ENCODE measurements around the gene KDM6A. TPM values are rescaled to one million over a fixed set of nuclear protein-coding genes. Genes with fewer than 3 reads are reported as not detected.
A peak's percentile ranks its signal among the peaks of the same experiment; 100 is the strongest.

Gene KDM6A
- total RNA-seq, 1 experiment from 2014 or later: 21.0 TPM

- intact Hi-C loops (cut with micrococcal nuclease): no loop called here
- TF ChIP-seq FOSL1 (IDR thresholded peaks at IDR 0.05; ENCODE audit: low read depth) (peak; percentile 24; the same call in 1 of the 2 replicates), YY1 (IDR thresholded peaks at IDR 0.05; ENCODE audit: extremely low read depth, insufficient replicate concordance, low read depth, low read length) (no peak), SP1 (IDR thresholded peaks at IDR 0.05; ENCODE audit: low read depth) (peak; percentile 35; the same call in 1 of the 2 replicates), JUND (IDR thresholded peaks at IDR 0.05) (no peak), CBX3 (IDR thresholded peaks at IDR 0.05; ENCODE audit: low read depth) (no peak)
- no TSS peak for BruUV-seq (replicated peaks)
- 0 out of 2 replicates have a peak overlapping the region, but pooled peaks have one; percentile 8 for H3K9ac ChIP-seq (ENCODE audit: low read length)
- no peaks in the 10 kb centered on the region for H3K36me3 ChIP-seq (ENCODE audit: control insufficient read depth in 1 of 2, insufficient read depth in 2 of 2, low read length in 2 of 2)
- H3K4me2 ChIP-seq (ENCODE audit: low read length): peak overlapping the region; percentile 56
- ChIA-PET RAD21 (ENCODE audit: low non-redundant PET in 1 of 2, low total read pairs in 2 of 2, uncharacterized antibody in 2 of 2, unreplicated experiment in 2 of 2) (no interaction called here), POLR2A (no interaction called here), CTCF (no interaction called here)
- H3K4me3 ChIP-seq (replicated peaks in 1 of 2; ENCODE audit: low read depth in 1 of 2, low read length in 2 of 2): no peak overlapping the region
- H3K27me3 ChIP-seq (ENCODE audit: insufficient read depth, low read length): no peaks in the 10 kb centered on the region
- no peaks in the 10 kb centered on the region for H3K9me2 ChIP-seq (ENCODE audit: insufficient read depth)
- no peak overlapping the region for H2AFZ ChIP-seq (ENCODE audit: low read depth, low read length, poor library complexity, severe bottlenecking)
- no peak for DNase-seq (ENCODE audit: low read depth, low spot score)
- no peak for ATAC-seq
- no peaks in the 10 kb centered on the region for H4K20me1 ChIP-seq (ENCODE audit: insufficient read depth)
- H3K9me3 ChIP-seq (ENCODE audit: control insufficient read depth in 1 of 2, insufficient read depth in 1 of 2, low read depth in 1 of 2, low read length in 2 of 2): no peaks in the 10 kb centered on the region
- peaks cover 16 to 76% of the 10 kb centered on the region in 2 experiments for H3K4me1 ChIP-seq (ENCODE audit: control insufficient read depth in 1 of 2, insufficient read depth in 2 of 2, low read length in 2 of 2)
- H3K27ac ChIP-seq (ENCODE audit: low read depth, low read length): no peak overlapping the region
- H3K79me2 ChIP-seq (ENCODE audit: insufficient read depth, low read length): peaks cover 36% of the 10 kb centered on the region
Observed at GRCh38 chrX:45009371-45010000, 136.5 kb downstream of the KDM6A start.

DNA sequence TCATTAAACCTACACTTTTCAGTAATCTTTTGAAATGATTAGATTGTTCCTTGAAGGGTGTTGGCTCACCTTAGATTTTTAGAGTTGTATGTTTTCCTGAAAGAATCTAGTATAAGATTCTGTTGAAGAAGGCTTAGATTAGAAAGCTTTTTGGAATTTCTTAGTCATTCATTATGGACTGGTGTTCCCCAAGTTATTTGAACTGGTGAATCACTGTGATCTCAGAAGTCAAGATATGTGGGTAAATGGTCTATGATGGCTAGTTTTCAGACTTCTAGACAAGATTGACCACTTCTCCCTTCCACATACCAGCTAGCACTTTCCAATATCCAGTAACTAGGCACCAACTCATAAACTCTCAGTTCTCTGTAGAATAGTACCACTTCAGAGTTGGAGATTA is 138.1 kb downstream of the KDM6A start:
- BruUV-seq (replicated peaks): no TSS peak
- Histone ChIP-seq H3K27me3 (ENCODE audit: insufficient read depth, low read length) (no peaks in the 10 kb centered on the region), H3K4me1 (ENCODE audit: control insufficient read depth in 1 of 2, insufficient read depth in 2 of 2, low read length in 2 of 2) (peaks cover 12 to 63% of the 10 kb centered on the region in 2 experiments), H3K4me3 (replicated peaks in 1 of 2; ENCODE audit: low read depth in 1 of 2, low read length in 2 of 2) (0 out of 4 replicates have a peak overlapping the region, but pooled peaks of 1 of the 2 experiments have one; percentile 11), H3K79me2 (ENCODE audit: insufficient read depth, low read length) (peaks cover 35% of the 10 kb centered on the region), H3K27ac (ENCODE audit: low read depth, low read length) (peak overlapping the region; percentile 47; the same call in 1 of the 2 replicates), H3K9me2 (ENCODE audit: insufficient read depth) (no peaks in the 10 kb centered on the region), H4K20me1 (ENCODE audit: insufficient read depth) (no peaks in the 10 kb centered on the region), H2AFZ (ENCODE audit: low read depth, low read length, poor library complexity, severe bottlenecking) (no peak overlapping the region), H3K4me2 (ENCODE audit: low read length) (peak overlapping the region; percentile 56), H3K9ac (ENCODE audit: low read length) (peak overlapping the region; percentile 48), H3K36me3 (ENCODE audit: control insufficient read depth in 1 of 2, insufficient read depth in 2 of 2, low read length in 2 of 2) (no peaks in the 10 kb centered on the region), H3K9me3 (ENCODE audit: control insufficient read depth in 1 of 2, insufficient read depth in 1 of 2, low read depth in 1 of 2, low read length in 2 of 2) (no peaks in the 10 kb centered on the region)
- intact Hi-C loops (cut with micrococcal nuclease): no loop called here
- ChIA-PET POLR2A (no interaction called here), CTCF (no interaction called here), RAD21 (ENCODE audit: low non-redundant PET in 1 of 2, low total read pairs in 2 of 2, uncharacterized antibody in 2 of 2, unreplicated experiment in 2 of 2) (no interaction called here)
- DNase-seq (ENCODE audit: low read depth, low spot score) (no peak), ATAC-seq (peak; percentile 26; the same call in 1 of the 2 replicates)
- TF ChIP-seq ZFX (IDR thresholded peaks at IDR 0.05): no peak
- no peak for TF ChIP-seq TCF7L2 (IDR thresholded peaks at IDR 0.05; ENCODE audit: borderline replicate concordance, extremely low read depth, insufficient read depth, insufficient read length)
- no peak for TF ChIP-seq YY1 (IDR thresholded peaks at IDR 0.05; ENCODE audit: extremely low read depth, insufficient replicate concordance, low read depth, low read length)
- TF ChIP-seq FOSL1 (IDR thresholded peaks at IDR 0.05; ENCODE audit: low read depth): peak; percentile 62; the same call in 1 of the 2 replicates
- TF ChIP-seq JUND (IDR thresholded peaks at IDR 0.05): peak; percentile 46; the same call in 1 of the 2 replicates
- no peak for TF ChIP-seq ZBTB33 (IDR thresholded peaks at IDR 0.05; ENCODE audit: extremely low read depth, insufficient replicate concordance, low read length)
- TF ChIP-seq SRF (IDR thresholded peaks at IDR 0.05; ENCODE audit: low read depth): no peak

Measured in HCT116 (cell line).